HG03108 (cell line): ENCODE results near the gene TIGD4.

Source experiments
- ATAC-seq: cut with Tn5 transposase; IDR thresholded peaks from one replicate; pipeline ENCODE4 v1.9.1; 2021; ENCODE audit warnings: moderate library complexity; ENCODE audit not compliant: unreplicated experiment

TIGD4 gene

GRCh38 chr4:152779513-152780266 is at the start of gene TIGD4, which contains the start of gene ARFIP1:
TSS of gene TIGD4 (minus strand) at chr4:152779730. CDS start at chr4:152771004, 8,726 bp downstream.
TSS of gene ARFIP1 (plus strand) at chr4:152779954. CDS start at chr4:152829634, 49,680 bp downstream.
- peak; percentile 92 for ATAC-seq

- ATAC-seq: no peak
Measured at GRCh38 chr4:152828122-152828521, 48.6 kb upstream of the TIGD4 start.

DNA sequence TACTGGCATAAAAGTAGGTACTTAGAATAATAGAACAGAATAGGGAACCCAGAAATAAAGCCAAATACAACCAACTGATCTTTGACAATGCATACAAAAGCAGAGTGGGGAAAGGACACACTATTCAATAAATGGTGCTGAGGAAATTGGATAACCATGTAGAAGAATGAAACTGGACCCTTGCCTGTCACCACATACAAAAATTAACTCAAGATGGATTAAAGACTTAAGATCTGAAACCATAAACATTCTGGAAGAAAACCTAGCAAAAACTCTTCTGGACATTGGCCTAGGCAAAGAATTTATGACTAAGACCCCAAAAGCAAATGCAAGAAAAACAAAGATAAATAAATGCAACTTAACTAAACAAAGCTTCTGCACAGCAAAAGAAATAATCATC is 45.8 kb upstream of the TIGD4 start:
- no peak for ATAC-seq

GRCh38 chr4:152824561-152824960 is 45.0 kb upstream of the TIGD4 start:
- ATAC-seq: no peak

DNA sequence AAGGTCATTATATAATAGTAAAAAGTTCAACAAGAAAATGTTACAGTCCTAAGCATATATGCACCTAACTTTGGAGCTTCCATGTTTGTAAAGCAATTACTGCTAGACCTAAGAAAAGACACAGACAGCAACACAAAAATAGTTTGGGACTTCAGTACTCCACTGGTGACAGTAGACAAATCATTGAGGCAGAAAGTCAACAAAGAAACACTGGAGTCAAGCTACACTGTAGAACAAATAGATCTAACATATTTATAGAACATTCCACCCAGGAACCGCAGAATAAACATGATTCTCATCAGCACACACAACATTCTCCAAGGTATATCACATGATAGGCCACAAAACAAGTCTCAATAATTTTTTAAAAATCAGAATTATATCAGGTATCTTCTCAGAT is 42.8 kb upstream of the TIGD4 start:
- ATAC-seq: no peak

DNA sequence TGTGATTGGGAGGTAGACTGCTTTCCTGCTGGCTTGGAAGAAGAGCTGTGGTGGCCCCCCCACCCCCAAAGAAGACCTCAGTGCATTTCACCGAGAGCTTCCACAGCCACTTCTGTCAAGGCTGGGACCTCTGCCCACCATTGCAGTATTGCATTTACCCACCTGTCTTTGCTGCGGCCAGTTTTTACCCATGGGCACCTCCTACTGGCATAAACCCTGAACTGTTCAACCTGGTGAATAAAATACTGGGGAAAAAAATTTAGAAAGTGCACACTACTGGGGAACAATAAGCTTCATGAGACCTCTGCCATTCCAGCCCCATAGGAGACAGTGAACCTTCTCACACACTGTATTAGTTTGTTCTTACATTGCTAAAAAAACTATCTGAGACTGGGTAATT is 40.5 kb upstream of the TIGD4 start:
- ATAC-seq: no peak

GRCh38 chr4:152819026-152819645 is 39.6 kb upstream of the TIGD4 start:
- ATAC-seq: no peak

GRCh38 chr4:152817331-152817730 is 37.8 kb upstream of the TIGD4 start:
- no peak for ATAC-seq

DNA sequence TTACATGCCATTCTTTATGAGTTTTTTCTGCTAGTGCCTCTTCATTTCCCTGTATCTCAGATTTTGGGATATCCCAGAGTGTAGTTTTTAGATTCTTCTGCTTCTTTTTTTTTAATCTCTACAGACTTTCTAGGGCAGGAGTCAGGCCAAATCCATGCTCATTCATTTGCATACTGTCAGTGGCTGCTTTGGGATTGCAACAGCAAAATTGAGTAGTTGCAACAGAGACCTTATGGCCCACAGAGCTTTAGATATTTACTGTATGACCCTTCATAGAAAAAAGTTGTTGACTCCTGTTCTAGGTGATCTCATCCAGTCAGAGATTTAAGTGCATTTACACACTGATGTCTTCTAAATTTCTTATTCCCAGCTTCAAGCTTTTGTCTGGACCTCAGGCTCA is 35.5 kb upstream of the TIGD4 start:
- no peak for ATAC-seq

DNA sequence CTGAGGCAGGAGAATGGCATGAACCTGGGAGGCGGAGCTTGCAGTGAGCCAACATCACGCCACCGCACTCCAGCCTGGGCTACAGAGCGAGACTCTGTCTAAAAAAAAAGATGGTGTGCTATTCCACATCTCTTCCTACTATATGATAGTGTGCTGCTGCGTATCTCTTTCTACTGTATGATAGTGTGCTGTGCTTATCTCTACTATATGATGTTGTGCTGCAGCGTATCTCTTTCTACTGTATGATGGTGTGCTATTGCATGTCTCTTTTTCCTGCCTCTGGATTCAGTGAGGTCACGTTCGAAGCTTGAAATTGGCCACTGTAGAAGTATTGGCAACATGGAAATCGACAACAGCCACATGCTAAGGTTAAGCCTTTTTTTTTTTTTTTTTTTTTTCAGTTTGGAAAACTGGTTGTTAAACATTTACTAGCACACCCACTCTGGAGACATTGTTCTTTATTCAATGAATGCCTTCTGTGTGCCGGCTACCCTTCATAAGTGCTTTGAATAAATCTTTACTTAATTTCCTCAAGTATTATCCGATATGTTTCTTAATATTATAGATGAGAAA is 31.3 kb upstream of the TIGD4 start:
- no peak for ATAC-seq

DNA sequence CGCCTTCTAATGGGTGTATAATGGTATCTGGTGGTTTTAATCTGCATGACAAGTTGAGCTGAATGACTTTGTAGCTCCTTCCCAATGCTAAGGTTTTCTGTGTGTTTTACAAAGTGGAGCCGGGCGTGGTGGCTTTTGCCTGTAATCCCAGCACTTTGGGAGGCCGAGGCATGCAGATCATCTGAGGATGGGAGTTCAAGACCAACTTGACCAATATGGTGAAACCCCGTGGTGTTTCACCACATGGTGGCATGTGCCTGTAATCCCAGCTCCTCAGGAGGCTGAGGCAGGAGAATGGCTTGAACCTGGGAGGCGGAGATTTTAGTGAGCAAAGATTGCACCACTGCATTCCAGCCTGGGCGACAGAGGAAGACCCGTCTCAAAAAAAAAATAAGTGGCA is 29.1 kb upstream of the TIGD4 start:
- no peak for ATAC-seq

DNA sequence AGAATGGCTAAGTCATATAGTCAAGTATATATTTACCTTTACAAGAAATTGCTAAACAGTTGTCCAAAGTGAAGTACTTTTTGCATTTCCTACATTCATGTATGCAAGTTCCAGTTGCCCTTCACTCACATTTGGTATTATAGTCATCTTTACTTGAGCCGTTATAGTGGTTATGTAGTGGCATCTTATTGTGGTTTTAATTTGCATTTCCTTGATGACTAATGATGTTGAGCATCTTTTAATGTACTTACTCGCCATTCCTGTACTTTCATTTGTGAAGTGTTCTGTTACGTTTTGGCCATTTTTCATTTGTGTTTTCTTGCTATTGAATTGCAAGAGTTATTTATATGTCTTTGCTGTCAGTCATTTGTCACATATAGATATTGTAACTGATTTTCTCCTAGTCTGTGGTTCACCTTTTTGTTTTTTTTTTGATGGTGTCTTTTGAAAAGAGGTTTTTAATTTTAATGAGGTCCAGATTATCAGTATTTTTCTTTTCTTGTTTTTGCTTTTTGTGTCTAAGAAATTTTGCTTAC is 27.8 kb upstream of the TIGD4 start:
- no peak for ATAC-seq

DNA sequence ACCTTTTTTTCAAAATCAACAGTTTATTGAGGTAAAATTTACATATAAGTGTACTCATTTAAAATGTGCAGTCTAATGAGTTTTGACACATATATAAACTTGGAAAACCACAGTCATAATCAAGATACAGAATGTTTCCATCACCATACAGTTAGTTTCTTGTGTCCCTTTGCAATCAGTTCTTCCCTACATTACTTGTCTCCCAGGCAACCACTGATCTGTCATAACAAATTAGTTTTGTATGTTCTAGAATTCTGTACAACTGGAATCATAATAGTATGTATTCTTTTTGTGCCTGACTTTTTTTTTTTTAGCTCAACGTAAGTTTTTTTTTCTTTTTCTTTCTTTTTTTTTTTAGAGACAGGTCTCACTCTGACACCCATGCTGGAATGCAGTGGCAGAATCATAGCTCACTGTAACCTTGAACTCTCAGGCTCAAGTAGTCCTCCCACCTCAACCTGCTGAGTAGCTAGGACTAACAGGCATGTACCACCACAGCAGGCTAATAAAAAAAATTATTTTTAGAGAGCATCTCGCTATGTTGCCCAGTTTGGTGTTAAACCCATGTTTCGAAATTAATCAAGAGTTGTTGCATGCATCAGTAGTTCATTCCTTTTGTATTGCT is 27.1 kb upstream of the TIGD4 start:
- no peak for ATAC-seq

- ATAC-seq: no peak
Measured at GRCh38 chr4:152805818-152806217, 26.3 kb upstream of the TIGD4 start.

- ATAC-seq: no peak
Measured at GRCh38 chr4:152805071-152805650, 25.6 kb upstream of the TIGD4 start.

- ATAC-seq: no peak
Measured at GRCh38 chr4:152803541-152803940, 24.0 kb upstream of the TIGD4 start.

DNA sequence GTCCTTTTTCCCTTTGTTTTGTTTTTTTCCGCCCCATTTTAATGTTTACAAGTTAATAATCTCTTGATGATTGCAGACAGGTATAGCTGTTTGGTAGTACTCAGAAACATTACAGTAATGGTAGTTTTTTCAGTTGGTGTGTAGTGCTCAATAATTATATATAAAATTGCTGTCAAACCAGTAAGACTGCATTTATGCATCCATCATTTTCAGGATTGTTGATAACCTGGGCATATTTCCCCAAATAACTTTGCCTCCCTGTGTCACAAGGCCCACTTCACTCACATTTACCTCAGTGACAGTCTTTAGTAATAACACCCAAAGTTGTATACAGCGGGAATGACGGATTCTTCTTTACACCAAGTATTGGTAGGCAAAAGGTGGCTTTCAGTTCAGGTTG is 16.4 kb upstream of the TIGD4 start:
- no peak for ATAC-seq

- ATAC-seq: no peak
Measured at GRCh38 chr4:152786627-152787026, 7.1 kb upstream of the TIGD4 start.

- no peak for ATAC-seq
Measured at GRCh38 chr4:152785639-152786615, 6.4 kb upstream of the TIGD4 start.
